Measurements from ENCODE around the gene ARAP3. TPM values are rescaled to one million over a fixed set of nuclear protein-coding genes. Genes with fewer than 3 reads are reported as not detected.

ARAP3 gene
- total and polyA plus RNA-seq, 2 donors (not counting 1 experiment from before 2014, with no cell fraction given) = 0.34 to 3.7 TPM

DNA sequence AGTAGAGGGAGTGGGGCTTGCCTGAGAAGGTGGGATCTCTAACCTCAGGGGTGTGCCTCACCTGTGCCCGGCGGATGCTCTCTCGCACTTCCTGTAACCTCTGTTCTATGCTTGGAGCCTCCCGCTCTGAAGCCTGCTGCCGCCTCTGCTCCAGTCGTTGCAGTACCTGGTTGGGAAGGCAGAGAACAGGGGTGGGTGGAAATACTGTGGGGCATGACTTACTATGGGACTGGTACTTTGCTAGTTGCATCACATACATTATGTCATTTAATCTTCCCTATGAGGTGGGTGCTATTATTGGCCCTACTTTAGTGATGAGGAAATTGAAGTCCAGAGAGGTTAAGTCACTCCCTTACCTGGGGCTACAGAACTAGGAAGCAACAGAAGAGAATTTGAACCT lies 36.0 kb downstream of the ARAP3 start:
- Mint-ChIP-seq H3K9me3 (ENCODE audit: insufficient read depth) (no peaks in the 10 kb centered on the region), H3K27ac (peak overlapping the region; percentile 50), H3K4me3 (no peak overlapping the region), H3K4me1 (peaks cover 17% of the 10 kb centered on the region), H3K27me3 (no peaks in the 10 kb centered on the region)
- Histone ChIP-seq H3K79me2 (ENCODE audit: control insufficient read depth, insufficient read depth, low read length) (peaks cover 7% of the 10 kb centered on the region), H3K9ac (ENCODE audit: low read length) (no peak overlapping the region), H2AFZ (ENCODE audit: insufficient read depth, low read depth, low read length, poor library complexity, severe bottlenecking) (no peak overlapping the region), H3K4me1 (ENCODE audit: control insufficient read depth in 2 of 2, insufficient read depth in 2 of 2, low read length in 2 of 2) (peaks cover 8 to 15% of the 10 kb centered on the region in 2 donors), H3K9me3 (ENCODE audit: control extremely low read depth in 1 of 3, control insufficient read depth in 2 of 3, insufficient read depth in 1 of 3, low read length in 2 of 3) (no peaks in the 10 kb centered on the region), H3K4me2 (replicated peaks; ENCODE audit: low read depth, low read length, poor library complexity, severe bottlenecking) (no peak overlapping the region), H3K36me3 (replicated peaks in 1 of 2; ENCODE audit: control extremely low read depth in 1 of 2, control insufficient read depth in 1 of 2, extremely low read depth in 1 of 2, insufficient read depth in 2 of 2, low read length in 1 of 2) (peaks cover 11 to 51% of the 10 kb centered on the region in 2 experiments), H3K4me3 (ENCODE audit: control extremely low read depth in 1 of 5, extremely low read depth in 1 of 5, insufficient read depth in 1 of 5, low read depth in 2 of 5, low read length in 4 of 5) (no peak overlapping the region), H3K27me3 (replicated peaks in 1 of 4; ENCODE audit: control extremely low read depth in 1 of 4, control insufficient read depth in 3 of 4, insufficient read depth in 4 of 4, low read length in 3 of 4) (no peaks in the 10 kb centered on the region), H3K27ac (ENCODE audit: low read length in 2 of 2) (no peak overlapping the region), H4K20me1 (ENCODE audit: control insufficient read depth, insufficient read depth, low read length, poor library complexity, severe bottlenecking) (no peaks in the 10 kb centered on the region)
- TF ChIP-seq, protein P1, sequence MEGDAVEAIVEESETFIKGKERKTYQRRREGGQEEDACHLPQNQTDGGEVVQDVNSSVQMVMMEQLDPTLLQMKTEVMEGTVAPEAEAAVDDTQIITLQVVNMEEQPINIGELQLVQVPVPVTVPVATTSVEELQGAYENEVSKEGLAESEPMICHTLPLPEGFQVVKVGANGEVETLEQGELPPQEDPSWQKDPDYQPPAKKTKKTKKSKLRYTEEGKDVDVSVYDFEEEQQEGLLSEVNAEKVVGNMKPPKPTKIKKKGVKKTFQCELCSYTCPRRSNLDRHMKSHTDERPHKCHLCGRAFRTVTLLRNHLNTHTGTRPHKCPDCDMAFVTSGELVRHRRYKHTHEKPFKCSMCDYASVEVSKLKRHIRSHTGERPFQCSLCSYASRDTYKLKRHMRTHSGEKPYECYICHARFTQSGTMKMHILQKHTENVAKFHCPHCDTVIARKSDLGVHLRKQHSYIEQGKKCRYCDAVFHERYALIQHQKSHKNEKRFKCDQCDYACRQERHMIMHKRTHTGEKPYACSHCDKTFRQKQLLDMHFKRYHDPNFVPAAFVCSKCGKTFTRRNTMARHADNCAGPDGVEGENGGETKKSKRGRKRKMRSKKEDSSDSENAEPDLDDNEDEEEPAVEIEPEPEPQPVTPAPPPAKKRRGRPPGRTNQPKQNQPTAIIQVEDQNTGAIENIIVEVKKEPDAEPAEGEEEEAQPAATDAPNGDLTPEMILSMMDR (IDR thresholded peaks at IDR 0.05) = no peak
- TF ChIP-seq EZH2 (IDR thresholded peaks at IDR 0.05; ENCODE audit: borderline replicate concordance, insufficient read depth, low read depth, low read length, poor library complexity, severe bottlenecking) = no peak
- ChIA-PET POLR2A (no interaction called here), CTCF (interaction anchor here (1.2 to 2.7 kb wide), 3 partner anchors 8 to 315 kb away, joined by 5 to 6 read pairs (median 5); partner anchors contain the start of genes HDAC3 and RELL2)
- ATAC-seq (ENCODE audit: low read depth) = no peak
- 98% methylated on average over 5 of the region's 6 CpGs for WGBS (ENCODE audit: insufficient coverage)
- intact Hi-C loops (cut with micrococcal nuclease) = no loop called here
- no peak for DNase-seq

DNA sequence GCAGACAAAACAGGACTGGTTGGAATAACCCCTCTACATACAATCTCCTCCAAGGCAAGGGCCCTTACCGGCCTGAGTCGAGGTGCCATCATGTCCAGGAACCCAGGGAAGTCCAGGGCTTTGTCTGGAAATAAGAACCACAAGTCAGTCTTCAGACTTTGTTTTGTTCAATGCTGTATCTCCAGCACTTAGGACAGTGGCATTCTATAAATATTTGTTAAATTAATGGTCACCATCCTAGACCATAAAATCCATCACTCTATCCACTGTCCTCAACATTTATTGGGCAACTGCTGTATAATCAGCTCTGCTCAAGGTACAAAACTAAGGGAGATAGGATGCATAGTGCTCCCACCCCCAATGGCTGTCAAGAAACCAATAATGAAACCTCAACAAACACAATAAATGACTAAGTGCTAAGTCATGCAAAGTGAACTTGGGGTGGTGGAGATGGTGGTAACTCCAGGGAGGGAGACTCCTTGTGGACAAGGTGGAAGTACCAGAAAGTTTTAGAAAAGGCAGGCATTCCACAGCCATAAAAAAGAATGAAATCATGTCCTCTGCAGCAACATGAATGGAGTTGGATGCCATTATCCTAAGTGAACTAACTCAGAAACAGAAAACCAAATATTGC lies 40.3 kb downstream of the ARAP3 start:
- Histone ChIP-seq H3K9me3 (ENCODE audit: control extremely low read depth in 1 of 3, control insufficient read depth in 2 of 3, insufficient read depth in 1 of 3, low read length in 2 of 3) (no peaks in the 10 kb centered on the region), H3K27ac (ENCODE audit: low read length in 2 of 2) (no peak overlapping the region), H3K4me3 (ENCODE audit: control extremely low read depth in 1 of 5, extremely low read depth in 1 of 5, insufficient read depth in 1 of 5, low read depth in 2 of 5, low read length in 4 of 5) (no peak overlapping the region), H3K4me1 (ENCODE audit: control insufficient read depth in 2 of 2, insufficient read depth in 2 of 2, low read length in 2 of 2) (peaks cover 7 to 11% of the 10 kb centered on the region in 2 donors), H4K20me1 (ENCODE audit: control insufficient read depth, insufficient read depth, low read length, poor library complexity, severe bottlenecking) (no peaks in the 10 kb centered on the region), H3K9ac (ENCODE audit: low read length) (no peak overlapping the region), H3K36me3 (replicated peaks in 1 of 2; ENCODE audit: control extremely low read depth in 1 of 2, control insufficient read depth in 1 of 2, extremely low read depth in 1 of 2, insufficient read depth in 2 of 2, low read length in 1 of 2) (peaks cover 7 to 41% of the 10 kb centered on the region in 2 experiments), H3K27me3 (replicated peaks in 1 of 4; ENCODE audit: control extremely low read depth in 1 of 4, control insufficient read depth in 3 of 4, insufficient read depth in 4 of 4, low read length in 3 of 4) (no peaks in the 10 kb centered on the region), H3K79me2 (ENCODE audit: control insufficient read depth, insufficient read depth, low read length) (peaks cover 7% of the 10 kb centered on the region), H3K4me2 (replicated peaks; ENCODE audit: low read depth, low read length, poor library complexity, severe bottlenecking) (no peak overlapping the region), H2AFZ (ENCODE audit: insufficient read depth, low read depth, low read length, poor library complexity, severe bottlenecking) (no peak overlapping the region)
- H3K27me3 Mint-ChIP-seq = no peaks in the 10 kb centered on the region
- intact Hi-C loops (cut with micrococcal nuclease) = no loop called here
- H3K4me1 Mint-ChIP-seq = peaks cover 7% of the 10 kb centered on the region
- POLR2A ChIA-PET = no interaction called here
- no peak overlapping the region for H3K27ac Mint-ChIP-seq
- TF ChIP-seq, protein P1 (IDR thresholded peaks at IDR 0.05) = no peak
- no peak for TF ChIP-seq EZH2 (IDR thresholded peaks at IDR 0.05; ENCODE audit: borderline replicate concordance, insufficient read depth, low read depth, low read length, poor library complexity, severe bottlenecking)
- CTCF ChIA-PET = interaction anchor here (1.4 to 2.2 kb wide), 3 partner anchors 18 to 50 kb away, joined by 4 to 6 read pairs (median 4); no protein-coding TSS in a partner anchor
- no peak for ATAC-seq (ENCODE audit: low read depth)
- no peak for DNase-seq
- H3K4me3 Mint-ChIP-seq = no peak overlapping the region
- no peaks in the 10 kb centered on the region for H3K9me3 Mint-ChIP-seq (ENCODE audit: insufficient read depth)
- 100% methylated on average over 2 of the region's 2 CpGs for WGBS (ENCODE audit: insufficient coverage)

Measured in B cell (primary cell).